NCI-H2029 treated with DMSO at 0.1 percent for 48 hours (cell line): ENCODE results near the gene PRKCG.

Source experiments
- DNase-seq: peaks from one replicate; lab custom pipeline; 2025; lab: John Stamatoyannopoulos, UW

The PRKCG gene

DNA sequence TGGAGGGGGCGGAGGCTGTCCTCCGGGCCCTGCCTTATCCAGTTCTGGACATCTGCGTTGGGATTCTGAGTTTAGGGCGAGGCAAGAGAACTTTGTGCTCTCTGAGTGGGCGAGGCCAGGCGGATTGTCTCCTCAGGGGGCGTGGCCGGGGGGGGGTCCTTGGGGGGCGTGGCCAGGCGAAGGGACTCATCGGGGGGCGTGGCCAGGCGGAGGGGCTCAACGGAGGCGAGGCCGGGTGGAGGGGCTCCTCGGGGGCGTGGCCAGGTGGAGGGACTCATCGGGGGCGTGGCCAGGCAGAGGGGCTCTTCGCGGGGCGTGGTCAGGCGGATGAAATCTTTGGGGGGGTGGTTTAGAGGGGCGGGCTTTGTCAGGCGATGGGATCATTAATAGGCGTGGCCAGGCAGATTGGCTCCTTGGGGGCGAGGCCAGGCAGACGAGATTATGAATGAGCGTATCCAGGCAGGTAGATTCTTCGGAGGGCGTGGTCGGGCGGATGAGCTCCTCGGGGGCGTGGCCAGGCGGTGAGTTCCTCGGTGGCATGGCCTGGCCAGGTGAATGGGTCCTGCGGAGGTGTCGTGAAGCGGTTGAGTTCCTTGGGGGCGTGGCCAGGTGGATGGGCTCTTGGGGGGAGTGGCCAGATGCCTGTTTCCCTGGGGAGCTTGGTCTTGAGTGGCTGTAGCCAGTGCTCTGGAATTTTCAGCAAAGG, 16.8 kb downstream of the PRKCG start:
- DNase-seq, result no peak

DNA sequence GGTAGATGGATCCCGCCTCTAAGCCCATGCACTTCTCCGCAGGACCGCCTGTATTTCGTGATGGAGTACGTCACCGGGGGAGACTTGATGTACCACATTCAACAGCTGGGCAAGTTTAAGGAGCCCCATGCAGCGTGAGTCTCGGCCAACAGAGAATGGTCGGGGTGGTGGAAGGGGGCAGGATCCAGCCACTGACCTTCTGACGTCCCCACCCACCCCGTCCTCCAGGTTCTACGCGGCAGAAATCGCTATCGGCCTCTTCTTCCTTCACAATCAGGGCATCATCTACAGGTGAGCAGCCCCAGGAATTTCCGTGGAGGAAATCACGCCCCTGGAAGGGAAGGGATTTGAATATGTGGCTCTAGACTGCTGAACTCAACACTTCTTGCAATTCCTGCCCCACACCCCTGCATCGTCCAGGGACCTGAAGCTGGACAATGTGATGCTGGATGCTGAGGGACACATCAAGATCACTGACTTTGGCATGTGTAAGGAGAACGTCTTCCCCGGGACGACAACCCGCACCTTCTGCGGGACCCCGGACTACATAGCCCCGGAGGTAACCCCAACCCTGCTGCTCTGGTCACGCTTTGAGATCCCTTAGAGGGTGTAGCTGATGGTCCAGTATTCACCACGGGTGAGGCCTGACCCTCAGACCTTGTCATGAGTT, 18.3 kb downstream of the PRKCG start:
- no peak for DNase-seq

DNA sequence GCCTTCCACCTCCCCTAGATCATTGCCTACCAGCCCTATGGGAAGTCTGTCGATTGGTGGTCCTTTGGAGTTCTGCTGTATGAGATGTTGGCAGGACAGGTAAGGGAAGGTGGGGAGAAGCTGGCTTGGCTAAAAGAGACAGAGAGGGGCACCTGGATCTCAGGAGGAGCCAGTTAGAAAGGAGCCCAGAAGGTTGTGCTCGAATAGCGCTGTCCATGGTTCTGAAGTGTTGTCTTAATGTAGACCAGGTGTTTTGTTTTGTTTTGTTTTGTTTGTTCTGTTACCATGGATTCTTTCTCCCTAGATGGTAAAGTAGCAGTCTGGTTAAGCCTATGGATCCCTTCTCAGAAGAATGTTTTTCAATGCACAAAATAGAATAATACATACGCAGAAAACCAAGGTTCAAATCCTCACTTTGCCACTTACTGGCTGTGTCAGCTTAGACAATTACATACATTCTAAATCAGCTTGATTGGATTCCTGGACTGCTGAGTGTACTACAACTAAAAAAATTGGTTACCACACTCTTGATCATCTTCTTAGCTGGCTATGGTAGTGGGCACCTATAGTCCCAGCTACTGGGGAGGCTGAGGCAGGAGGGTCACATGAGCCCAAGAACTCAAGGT, 21.2 kb downstream of the PRKCG start:
- peak; percentile 47 for DNase-seq

DNA sequence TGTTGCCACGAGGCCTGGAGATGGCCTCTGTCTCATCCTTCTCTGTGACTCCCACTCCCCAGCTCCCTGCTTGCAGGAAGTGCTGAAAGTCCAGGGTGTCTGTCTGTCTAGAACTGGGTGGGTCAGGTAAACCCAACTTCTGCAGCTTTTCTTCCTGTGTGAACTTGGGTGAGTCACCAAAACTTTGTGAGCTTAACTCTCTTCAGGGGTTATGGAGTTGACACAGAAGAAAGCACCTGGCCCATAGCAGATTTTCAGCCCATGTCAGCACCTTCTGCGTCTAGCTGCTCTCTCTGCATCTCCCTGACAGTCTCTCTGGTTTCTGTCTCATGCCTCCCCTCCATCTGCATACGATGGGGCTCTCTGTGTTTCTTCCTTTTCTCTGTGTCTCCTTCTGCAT, 22.9 kb downstream of the PRKCG start:
- no peak for DNase-seq

DNA sequence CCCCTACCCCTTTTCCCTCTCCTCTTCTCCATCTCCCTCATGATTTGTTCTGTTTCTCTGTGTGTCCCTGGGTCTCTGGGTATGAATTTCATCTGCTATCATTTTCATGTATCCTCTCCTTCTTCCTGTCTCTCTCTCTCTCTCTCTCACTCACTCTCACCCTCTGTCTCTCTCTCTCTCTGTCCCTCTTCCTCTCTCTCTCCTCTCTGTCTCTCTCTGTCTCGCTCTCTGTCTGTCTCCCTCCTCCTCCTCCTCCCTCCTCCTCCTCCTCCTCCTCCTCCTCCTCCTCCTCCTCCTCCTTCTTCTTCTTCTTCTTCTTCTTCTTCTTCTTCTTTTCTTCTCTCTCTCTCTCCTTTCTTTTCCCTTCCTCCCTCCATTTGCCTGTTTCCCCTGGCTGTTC, 23.8 kb downstream of the PRKCG start:
- DNase-seq, result no peak

DNA sequence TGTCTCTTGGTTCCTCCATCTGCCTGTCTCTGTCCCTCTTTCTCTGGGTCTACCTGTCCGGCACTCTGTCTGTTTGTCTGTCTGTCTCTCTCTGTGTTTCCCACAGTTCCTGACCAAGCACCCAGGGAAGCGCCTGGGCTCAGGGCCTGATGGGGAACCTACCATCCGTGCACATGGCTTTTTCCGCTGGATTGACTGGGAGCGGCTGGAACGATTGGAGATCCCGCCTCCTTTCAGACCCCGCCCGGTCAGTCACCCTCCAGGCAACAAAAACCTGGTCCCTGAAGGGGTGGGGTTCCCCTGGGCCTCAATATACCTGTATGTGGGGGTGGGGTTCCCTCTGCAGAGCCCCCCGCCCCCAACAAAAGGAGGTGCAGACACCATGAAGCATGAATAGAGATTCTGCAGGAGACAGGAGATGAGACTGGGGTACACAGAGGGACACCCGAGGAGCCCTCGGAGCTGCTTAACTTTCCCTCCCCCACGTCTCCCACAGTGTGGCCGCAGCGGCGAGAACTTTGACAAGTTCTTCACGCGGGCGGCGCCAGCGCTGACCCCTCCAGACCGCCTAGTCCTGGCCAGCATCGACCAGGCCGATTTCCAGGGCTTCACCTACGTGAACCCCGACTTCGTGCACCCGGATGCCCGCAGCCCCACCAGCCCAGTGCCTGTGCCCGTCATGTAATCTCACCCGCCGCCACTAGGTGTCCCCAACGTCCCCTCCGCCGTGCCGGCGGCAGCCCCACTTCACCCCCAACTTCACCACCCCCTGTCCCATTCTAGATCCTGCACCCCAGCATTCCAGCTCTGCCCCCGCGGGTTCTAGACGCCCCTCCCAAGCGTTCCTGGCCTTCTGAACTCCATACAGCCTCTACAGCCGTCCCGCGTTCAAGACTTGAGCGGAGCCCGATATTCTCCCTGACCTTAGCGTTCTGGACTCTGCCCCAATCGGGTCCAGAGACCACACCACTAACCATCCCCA, 24.5 kb downstream of the PRKCG start:
- no peak for DNase-seq

DNA sequence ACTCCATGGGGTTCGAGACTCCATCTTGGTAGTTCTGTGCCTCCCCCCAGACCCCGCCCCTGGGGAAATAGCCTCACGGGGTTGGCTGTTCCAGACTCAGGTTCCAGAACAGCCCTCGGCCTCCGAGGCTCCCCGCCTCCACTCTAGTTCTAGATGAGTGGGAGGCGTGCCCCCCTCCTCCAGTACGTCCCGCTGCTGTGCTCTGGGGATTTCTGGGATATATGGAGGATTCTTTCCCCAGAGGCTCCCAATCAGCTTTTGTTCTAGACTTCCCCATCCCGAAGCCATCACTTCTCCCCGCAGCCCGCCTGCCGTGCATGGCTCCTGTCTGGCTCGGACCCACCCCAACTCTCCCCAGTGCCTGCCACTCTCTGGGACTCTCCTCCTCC, 25.2 kb downstream of the PRKCG start:
- no peak for DNase-seq

DNA sequence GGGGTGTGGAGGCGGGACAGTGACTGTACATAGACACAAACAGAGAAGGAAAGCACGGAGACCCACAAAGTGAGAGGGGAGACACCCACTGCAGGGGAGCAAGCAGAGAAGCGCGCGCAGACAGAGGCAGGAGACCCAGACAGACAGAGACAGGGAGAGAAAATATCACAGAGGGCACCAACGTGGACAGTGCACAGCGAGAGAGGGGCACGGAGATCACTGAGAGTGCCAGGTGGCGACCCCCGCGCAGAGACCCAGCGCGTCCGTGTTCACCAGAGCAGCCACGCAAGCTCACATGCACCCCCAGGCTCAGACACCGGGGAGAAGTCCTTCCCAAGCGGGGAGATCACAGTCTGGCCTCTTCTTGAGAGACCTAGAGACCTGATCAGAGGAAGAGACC, 25.7 kb downstream of the PRKCG start:
- DNase-seq, result no peak

DNA sequence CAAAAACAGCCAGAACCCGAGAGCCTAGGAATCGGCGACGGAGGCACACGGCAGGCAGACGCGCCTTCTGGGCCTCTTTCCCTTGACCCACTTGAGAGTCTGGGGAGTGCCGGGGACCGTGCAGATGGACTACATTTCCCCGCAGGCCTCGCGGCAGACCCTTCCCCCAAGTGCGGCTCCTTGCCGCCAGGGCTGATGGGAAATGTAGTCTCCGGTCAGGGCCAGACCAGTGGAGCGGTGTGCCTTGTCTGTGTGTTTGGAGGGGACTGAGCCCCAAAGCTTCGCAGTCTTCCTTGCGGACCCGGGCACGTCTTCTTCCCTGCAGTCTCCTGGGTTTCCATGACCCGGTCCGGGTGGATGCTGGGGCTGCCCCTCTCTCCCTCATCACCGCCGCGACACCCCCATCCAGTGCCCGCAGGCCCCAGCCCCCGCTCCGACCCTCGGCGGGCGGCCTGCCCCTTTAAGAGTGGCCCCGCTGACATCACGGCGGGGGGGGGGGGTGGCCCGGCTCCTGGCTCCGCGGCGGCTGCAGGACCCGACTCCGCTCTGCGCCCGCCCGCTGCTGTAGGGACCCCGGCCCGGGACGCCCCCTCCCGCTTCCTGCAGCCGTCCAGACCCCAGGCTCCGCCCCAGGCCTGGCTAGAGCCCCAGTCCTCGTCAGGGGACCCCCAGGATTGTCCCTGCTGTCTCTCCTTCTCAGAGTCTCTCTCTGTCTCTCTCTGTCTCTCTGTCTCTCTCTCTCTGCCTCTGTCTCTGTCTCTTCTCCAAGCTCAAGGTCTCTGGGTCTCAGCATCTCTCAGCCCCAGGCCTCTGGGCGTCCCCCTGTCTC, 26.3 kb downstream of the PRKCG start:
- DNase-seq, result no peak

DNA sequence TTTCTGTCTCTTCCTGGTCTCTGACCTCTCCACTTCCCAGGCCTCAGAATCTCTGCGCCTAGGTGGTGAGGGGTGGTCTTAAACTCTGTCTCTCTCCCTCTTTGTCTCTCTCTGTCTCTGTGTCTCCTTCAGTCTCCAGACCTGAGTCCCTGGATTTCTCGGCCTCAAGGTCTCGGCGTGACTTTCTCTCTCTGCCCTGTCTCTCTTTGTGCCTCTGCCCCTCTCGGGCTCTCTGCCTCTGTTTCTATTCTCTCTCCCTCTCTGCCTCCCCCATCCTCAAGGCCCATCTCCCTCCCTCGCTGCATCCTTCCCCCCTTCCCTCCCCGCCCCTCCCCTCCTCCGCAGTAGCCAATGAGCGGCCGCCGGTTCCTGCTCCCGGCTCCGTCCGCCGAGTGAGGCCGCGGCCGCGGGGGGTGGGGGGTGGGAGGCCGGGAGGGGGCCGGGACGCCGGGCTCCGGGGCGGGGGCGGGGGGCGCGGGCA, 27.0 kb downstream of the PRKCG start, which contains the start of gene CACNG7:
TSS of gene CACNG7 (plus strand) at position 344 of the 481 bp plus-strand sequence. CDS start 3,554 bp downstream, outside the sequence.
- no peak for DNase-seq

DNA sequence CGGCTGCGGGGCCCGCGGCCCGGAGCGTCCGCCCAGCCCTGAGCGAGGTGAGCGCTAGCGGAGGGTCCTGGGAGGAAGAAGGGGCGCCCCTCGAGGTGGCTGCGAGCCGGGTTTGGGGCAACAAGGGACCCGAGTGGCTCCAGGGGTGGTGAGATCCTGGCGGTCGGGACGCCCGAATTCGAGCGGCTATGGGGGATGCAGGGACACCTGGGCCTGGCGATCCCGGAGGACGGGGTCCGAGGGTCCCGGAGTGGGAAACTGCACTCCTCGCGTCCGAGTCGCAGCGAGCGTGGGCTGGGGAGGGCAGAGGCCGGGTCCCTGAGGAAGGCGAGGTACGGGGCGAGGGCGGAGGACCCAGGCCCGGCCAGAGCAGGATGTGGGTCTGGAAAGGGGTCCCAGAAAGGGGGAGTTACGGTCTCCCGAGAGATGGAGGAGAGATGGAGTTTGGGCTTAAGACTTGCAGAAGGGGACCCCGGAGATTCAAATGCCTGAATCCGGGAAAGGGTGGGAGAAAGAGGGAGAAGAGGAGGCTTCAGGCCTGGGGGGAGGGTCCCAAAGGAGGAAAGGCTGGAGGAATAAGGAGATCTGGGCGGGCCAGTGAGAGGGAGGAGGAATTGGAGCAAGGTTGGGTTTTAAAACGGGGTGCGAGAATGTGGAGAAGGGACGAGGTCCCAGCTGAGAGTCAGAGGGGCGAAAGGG, 27.6 kb downstream of the PRKCG start:
- no peak for DNase-seq

DNA sequence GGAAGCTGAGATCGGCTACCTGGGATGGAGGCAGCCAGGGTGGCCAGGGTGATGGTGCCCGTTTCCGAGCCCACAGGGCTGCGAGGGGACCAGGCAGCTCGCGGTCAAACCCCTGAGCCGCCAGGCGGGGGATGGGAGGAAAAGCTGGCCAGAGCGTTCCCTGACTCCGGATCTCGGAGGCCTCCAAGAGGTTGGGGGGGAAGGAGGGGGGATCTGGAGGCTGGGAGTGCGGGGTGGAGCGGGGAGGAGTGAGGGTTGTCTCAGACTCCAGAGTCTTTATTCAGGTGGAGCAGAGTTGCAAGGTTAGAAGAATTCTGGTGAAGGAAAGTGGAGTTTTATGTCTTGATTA, 28.1 kb downstream of the PRKCG start:
- DNase-seq, result no peak

DNA sequence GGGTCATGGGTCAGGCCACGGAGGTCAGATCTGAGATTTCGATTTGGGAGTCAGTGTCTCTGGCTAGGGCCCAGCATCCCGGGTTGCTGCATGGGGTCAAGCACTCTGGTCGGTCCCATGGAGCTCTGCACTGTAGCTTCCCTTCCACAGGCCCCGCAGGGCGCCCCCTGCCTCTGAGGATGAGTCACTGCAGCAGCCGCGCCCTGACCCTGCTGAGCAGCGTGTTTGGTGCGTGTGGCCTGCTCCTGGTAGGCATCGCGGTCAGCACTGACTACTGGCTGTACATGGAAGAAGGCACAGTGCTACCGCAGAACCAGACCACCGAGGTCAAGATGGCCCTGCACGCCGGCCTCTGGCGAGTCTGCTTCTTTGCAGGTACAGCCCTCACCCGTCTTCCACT, 30.7 kb downstream of the PRKCG start:
- no peak for DNase-seq

DNA sequence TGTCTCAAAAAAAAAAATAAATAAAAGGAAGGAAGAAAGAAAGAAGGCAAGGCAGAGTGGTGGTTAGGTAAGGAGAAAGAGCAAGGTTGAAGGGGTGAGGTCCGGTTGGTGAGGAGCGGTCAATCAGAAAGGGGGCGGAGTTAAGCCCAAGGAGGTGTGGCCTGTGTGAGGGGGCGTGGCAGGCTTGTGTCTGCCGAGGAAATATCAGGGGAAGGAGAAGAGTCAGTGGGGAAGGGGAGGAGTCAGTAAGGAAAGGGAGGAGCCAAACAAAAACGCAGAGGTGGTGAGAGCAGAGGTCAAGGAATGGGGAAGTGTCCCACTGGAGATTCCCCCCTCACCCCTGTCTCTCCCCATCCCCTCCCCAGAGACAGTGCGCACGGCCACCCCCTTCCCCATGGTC, 33.0 kb downstream of the PRKCG start:
- DNase-seq, result no peak

DNA sequence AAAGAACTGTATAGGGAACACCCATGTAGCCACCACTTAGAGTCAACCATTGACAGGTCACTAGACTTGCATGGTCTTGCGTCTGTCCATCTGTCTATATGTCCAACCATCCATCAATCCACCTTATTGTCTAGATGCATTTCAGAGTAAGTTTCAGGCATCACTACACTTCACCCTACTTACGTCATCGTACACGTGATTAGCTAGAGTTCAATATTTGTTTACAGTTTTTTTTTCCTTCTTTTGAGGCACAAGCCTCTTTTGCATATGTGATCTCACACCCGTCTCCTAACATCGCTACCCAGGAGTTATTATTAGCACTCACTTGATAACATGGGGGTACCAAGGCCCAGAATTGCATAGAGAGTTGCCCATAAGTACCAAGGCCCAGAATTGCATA, 34.0 kb downstream of the PRKCG start:
- no peak for DNase-seq

DNA sequence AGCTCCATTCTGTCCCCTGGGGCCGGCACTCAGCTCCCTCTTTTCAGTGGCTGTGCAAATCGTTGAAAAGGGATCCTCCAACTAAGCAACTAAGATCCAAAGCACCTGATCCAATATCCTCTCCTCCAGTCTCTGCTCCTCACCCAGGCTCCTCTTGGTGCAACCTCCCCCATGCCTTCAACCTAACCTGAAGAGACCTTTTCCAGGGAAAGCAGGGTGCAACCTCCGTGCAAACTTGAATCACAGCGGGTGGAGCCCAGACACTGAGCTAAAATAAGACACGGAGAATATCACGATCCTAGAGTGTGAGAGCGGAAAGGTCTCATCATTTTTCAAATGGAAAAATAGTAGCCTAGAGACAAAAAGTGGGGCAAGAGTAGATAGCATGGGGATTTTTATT, 35.4 kb downstream of the PRKCG start:
- no peak for DNase-seq

DNA sequence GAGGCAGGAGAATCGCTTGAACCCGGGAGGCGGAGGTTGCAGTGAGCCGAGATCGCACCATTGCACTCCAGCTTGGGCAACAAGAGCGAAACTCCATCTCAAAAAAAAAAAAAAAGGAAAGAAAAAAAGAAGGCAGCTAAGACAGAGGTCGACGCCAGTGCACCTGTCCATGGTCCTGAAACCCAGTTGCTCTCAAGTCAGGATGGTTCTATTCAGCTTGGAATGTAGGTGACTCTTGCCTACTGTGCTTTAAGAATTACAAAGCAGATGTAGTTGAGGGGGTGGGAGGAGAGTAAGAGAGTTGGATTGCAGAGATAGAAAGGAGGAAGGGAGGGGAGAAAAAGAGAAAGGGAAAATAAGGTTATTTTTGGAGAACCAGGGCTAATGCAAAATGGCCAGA, 45.7 kb downstream of the PRKCG start:
- no peak for DNase-seq

DNA sequence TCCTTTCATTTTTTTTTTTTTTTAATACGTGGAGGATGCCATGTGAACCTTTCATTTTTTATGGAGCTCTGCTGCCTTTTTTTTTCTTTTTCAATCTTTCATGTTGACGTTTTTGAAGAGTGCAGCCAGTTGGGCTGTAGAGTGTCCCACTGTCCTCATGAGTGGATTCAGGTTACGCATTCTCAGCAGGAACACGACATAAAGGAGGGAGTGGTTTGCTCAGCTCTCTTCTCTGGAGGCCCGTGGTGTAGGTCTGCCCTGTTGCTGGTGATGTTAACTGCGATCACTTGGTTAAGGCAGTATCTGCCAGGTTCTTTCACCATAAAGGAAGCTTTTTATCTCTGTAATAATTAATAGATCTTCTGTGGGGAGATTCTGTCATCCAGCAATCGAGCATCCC, 54.0 kb downstream of the PRKCG start:
- no peak for DNase-seq

DNA sequence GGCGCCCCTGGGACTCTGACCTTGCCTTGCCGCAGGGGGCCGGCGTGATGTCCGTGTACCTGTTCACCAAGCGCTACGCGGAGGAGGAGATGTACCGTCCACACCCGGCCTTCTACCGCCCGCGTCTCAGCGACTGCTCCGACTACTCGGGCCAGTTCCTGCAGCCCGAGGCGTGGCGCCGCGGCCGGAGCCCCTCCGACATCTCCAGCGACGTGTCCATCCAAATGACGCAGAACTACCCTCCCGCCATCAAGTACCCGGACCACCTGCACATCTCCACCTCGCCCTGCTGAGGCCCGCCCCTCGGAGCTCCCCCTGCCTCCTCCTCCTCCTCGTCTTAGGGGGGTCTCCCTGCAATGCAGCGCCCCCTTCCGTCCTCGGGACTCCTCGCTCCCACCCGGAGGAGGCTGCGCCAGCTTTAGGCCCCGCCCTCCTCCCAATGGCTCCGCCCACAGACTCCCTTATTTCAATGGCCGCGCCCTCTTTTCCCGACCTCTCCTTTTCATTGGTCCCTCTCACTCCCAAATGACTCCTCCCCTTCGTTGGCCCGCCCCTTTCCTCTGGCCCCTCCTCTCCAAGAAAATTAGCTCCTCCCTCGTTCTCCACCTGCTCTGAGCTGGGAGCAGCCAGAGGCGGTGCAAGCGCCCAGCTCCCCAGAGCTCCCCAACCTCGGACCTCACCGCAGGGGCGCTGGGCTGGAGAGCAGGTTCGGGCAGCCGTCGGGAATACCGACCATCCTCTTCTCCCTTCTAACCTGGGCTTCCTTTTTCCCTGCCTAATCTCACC, 60.2 kb downstream of the PRKCG start:
- DNase-seq, result no peak

DNA sequence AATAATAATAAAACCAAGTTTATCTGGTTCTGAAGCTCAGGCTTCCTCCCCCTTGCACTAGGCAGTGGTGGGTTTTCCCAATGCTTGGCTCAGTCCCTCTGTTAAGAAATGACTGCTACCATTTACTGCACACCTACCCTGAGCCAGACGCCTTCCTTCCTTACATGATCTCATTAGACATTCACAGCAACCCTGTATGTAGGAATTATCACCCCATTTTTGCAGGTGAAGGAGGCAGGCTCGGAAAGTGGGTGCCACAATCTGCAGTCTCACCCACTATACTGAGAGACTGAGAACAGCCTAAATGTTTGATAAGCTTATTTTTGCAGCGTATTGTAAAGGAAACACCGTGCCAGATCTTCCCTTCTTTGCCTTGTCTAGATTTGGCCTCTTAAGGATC, 62.4 kb downstream of the PRKCG start:
- DNase-seq, result no peak
